HG02973 (cell line): ENCODE data around the gene DIRAS3.
"Not testable (repeated sequence)": the region's sequence is repeated elsewhere in the genome, so short reads cannot be mapped to it uniquely, and the experiment has no call there.

Source experiments
- ATAC-seq: cut with Tn5 transposase; IDR thresholded peaks from one replicate; pipeline ENCODE4 v1.9.1; 2021; ENCODE audit warnings: moderate library complexity; ENCODE audit not compliant: unreplicated experiment

The DIRAS3 gene

GRCh38 chr1:68049941-68050878 is at the start of gene DIRAS3:
DIRAS3 (minus strand) TSS chr1:68050627; CDS start chr1:68047297, 3,330 bp downstream.
- ATAC-seq, result no peak

GRCh38 chr1:68093737-68094136 is 43.3 kb upstream of the DIRAS3 start:
- no peak for ATAC-seq

GRCh38 chr1:68087184-68087583 is 36.8 kb upstream of the DIRAS3 start:
- ATAC-seq, result no peak

GRCh38 chr1:68085752-68086151 is 35.3 kb upstream of the DIRAS3 start:
- no peak for ATAC-seq

GRCh38 chr1:68083686-68084085 is 33.3 kb upstream of the DIRAS3 start:
- no peak for ATAC-seq

GRCh38 chr1:68081775-68082283 is 31.4 kb upstream of the DIRAS3 start:
- ATAC-seq, result no peak

GRCh38 chr1:68078647-68079046 is 28.2 kb upstream of the DIRAS3 start:
- no peak for ATAC-seq

GRCh38 chr1:68074472-68074871 is 24.0 kb upstream of the DIRAS3 start:
- ATAC-seq, result no peak

GRCh38 chr1:68065766-68066165 is 15.3 kb upstream of the DIRAS3 start:
- no peak for ATAC-seq

GRCh38 chr1:68058053-68058452 is 7.6 kb upstream of the DIRAS3 start:
- ATAC-seq, result not testable (repeated sequence)

GRCh38 chr1:68057564-68057963 is 7.1 kb upstream of the DIRAS3 start:
- no peak for ATAC-seq

- no peak for ATAC-seq
Observed at GRCh38 chr1:68057050-68057449, 6.6 kb upstream of the DIRAS3 start.

GRCh38 chr1:68051475-68051874 is 1.0 kb upstream of the DIRAS3 start:
- no peak for ATAC-seq

- no peak for ATAC-seq
Observed at GRCh38 chr1:68047659-68048026, 2.8 kb downstream of the DIRAS3 start.

GRCh38 chr1:68046885-68047658 is 3.4 kb downstream of the DIRAS3 start:
- ATAC-seq, result no peak

- no peak for ATAC-seq
Observed at GRCh38 chr1:68046423-68046822, 4.0 kb downstream of the DIRAS3 start.

GRCh38 chr1:68045511-68046180 is 4.8 kb downstream of the DIRAS3 start:
- ATAC-seq, result no peak

GRCh38 chr1:68043443-68044090 is 6.9 kb downstream of the DIRAS3 start:
- no peak for ATAC-seq

- no peak for ATAC-seq
Observed at GRCh38 chr1:68036946-68037345, 13.5 kb downstream of the DIRAS3 start.

GRCh38 chr1:68029444-68029843 is 21.0 kb downstream of the DIRAS3 start:
- ATAC-seq, result no peak

GRCh38 chr1:68028566-68028965 is 21.9 kb downstream of the DIRAS3 start:
- ATAC-seq, result no peak
